NCI-H510A (cell line): ENCODE results near the gene MTMR12.

ENCODE experiments used
- DNase-seq: peaks from one replicate; lab custom pipeline; 2025; lab: John Stamatoyannopoulos, UW

MTMR12 gene

DNA sequence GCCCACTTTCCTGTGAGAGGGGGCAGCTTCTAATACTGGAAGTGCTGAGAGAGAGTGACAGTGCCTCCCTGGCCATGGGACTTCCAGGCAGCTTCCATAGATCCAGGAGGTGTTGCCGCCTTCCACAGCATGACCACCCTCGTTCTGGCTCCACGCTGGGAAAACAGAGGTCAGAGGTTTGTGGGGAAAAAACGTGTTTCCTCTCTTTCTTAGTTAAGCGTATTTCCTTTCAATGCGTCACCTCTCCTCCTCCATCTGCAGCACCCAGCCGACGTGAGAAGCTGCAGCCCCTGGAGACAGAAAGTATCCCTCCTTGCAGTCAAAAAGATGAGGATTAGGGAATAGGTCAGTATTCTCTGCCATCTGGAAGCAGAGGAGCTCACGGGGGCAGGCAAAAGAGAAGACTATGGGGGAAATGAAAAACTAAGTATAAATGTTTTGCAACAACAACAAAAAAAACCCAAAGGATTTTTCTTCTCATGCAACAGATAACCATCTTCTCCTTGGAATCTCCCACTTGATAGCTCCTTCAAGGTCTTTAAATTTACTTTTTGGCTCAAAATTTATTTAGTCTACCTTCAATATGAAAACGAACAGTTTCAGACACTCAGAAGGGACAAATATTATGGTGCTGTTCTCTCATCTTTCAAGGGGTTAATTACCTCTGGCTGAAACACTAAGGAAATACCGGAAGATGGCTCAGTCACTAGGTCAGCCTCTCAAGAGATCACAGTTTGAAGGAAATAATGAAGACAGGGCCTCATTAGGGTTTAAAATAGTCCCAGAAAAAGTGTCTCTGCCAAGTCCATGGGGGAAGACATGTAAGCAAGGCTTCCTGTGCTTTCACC lies 38.0 kb downstream of the MTMR12 start:
- no peak for DNase-seq

GRCh38 chr5:32273821-32274220 lies 38.9 kb downstream of the MTMR12 start:
- DNase-seq = no peak

DNA sequence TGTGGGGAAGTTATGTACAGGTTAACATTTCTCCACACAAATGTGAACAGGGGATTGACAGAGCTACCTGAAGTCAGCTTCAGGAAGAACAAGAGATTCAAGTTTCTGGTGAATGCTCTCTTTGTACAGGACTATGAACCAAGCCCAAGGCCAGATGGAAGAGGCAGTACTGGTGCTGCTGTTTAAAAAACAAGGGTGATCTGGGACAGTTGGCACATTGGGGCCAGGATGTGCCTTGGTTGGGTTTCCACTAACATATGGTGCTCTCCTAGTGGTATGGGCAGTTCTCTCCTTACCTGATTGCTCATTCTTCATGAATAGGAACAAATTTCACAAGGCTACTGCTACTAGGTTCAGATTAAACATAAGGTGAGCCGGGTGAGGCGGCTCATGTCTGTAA lies 40.0 kb downstream of the MTMR12 start:
- DNase-seq = no peak

- no peak for DNase-seq
These were observed 41.8 kb downstream of the MTMR12 start for GRCh38 chr5:32270946-32271345.

DNA sequence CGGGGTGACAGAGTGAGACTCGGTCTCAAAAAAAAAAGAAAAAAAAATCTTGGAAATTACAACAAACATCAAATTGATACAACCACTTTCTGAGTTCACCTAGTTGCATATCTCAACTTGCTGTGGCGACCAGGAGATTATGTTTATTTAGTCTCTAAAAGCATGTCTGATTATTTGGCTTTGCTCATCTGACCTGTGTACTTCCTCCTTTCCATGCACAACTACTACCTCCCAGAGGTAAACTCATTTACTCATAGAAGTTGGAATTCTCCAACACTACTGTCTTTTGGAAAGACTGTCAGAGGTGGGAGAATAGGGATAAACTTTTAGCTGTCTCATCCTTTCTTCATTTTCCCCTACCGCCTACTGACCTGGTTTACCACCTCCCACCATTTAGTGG lies 42.6 kb downstream of the MTMR12 start:
- DNase-seq = no peak

DNA sequence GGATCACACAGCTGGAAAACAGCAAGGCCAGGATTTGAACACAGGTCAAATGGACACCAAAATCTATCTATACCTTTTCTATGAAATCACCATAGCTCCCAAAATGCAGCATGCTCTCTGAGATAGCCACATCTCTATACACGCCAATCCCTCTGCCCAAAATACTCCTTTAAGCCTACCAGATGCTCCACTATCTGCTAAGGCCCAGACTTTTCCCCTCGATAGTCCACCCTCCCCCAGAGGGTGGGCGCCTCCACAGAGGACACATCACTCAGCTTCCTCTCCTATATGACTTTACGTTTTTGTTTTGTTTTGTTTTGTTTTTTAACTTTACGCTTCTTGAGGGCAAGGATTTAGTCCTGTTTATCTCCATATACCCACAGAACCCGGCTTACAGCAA lies 46.8 kb downstream of the MTMR12 start:
- DNase-seq = no peak

DNA sequence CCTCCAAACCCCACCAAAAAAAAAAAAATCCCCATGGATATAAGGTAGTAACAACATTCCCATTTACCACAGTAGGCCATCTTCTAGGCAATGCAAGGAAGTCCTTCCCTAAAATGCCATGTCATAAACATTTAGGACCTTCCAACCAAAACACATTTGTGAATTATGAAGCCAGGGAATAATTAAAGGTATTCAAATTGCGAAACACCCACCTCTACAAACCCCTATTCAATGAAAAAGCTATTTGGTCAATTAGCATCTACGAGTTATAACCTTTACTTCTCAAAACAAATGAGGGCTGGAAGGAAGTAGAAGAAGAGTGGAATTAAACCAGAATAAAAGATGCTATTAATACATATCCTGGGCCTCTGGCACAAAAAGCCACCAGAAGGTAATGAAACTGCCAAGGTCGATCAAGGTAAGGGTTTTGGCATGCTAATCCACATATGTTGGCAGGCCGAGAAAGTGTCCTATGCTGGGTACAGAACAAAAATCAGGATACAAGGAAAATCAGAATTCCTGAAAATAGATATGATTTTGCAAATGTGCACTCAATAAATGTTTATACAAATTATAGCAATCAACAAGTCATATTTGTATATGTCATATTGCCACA lies 47.7 kb downstream of the MTMR12 start:
- DNase-seq = no peak

GRCh38 chr5:32263684-32264083 lies 49.1 kb downstream of the MTMR12 start:
- no peak for DNase-seq

DNA sequence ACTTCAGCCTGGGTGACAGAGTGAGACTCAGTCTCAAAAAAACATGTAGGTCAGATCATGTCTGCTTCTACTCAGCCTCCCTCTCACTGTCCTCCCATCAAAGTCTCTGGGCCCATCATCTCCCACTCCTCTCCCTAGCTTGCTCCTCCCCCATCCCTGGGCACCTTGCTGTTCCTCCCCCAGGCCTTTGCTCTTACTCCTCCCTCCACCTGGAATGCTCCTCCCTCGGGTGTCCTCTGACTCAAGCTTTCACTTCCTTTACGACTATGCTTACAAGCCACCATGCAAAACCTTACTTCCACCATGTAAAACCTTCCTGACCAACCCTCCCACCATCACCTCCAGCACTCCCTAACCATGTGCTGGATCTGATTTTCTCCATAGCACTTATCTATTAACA lies 51.5 kb downstream of the MTMR12 start:
- DNase-seq = no peak

GRCh38 chr5:32259033-32259432 lies 53.7 kb downstream of the MTMR12 start:
- DNase-seq = no peak

GRCh38 chr5:32258424-32258823 lies 54.3 kb downstream of the MTMR12 start:
- DNase-seq = no peak

GRCh38 chr5:32255540-32255900 lies 57.2 kb downstream of the MTMR12 start:
- no peak for DNase-seq

GRCh38 chr5:32254881-32255539 lies 57.7 kb downstream of the MTMR12 start:
- no peak for DNase-seq

GRCh38 chr5:32251871-32252458 lies 60.8 kb downstream of the MTMR12 start:
- DNase-seq = no peak

DNA sequence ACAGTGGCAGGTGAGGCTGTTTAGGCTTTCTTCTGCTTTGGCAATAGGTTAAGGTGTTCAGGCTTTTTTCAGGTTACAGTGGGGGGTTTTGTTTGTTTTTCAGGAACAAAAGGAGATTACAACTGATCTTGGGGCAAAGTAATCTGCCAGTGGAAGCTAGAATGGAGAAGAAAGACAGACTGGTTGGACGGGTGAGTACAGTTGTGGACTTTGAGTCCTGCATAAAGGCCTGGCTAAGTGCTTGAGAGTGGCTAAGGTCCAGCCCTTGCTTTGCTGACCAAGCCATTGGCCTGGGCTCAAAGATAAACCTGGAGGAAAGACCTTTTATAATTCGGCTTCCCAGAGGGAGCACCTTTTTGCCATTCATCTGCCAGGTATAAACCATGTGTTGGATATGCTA lies 63.1 kb downstream of the MTMR12 start:
- no peak for DNase-seq

DNA sequence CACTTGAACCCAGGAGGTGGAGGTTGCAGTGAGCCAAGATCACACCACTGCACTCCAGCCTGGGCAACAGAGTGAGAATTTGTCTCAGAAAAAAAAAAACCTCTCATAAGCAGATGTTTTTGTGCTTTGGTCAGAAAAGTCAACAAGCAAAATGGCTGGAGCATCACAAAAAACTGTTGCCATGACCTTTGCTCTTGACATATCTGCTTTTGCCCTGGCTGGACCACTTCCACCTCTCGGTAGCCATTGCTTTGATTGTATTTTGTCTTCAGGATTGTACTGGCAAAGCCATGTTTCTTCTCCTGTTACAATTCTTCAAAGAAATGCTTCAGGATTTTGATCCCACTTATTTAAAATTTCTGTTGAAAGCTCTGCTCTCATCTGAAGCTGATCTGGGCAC lies 67.0 kb downstream of the MTMR12 start:
- no peak for DNase-seq

GRCh38 chr5:32244017-32244416 lies 68.7 kb downstream of the MTMR12 start:
- no peak for DNase-seq

DNA sequence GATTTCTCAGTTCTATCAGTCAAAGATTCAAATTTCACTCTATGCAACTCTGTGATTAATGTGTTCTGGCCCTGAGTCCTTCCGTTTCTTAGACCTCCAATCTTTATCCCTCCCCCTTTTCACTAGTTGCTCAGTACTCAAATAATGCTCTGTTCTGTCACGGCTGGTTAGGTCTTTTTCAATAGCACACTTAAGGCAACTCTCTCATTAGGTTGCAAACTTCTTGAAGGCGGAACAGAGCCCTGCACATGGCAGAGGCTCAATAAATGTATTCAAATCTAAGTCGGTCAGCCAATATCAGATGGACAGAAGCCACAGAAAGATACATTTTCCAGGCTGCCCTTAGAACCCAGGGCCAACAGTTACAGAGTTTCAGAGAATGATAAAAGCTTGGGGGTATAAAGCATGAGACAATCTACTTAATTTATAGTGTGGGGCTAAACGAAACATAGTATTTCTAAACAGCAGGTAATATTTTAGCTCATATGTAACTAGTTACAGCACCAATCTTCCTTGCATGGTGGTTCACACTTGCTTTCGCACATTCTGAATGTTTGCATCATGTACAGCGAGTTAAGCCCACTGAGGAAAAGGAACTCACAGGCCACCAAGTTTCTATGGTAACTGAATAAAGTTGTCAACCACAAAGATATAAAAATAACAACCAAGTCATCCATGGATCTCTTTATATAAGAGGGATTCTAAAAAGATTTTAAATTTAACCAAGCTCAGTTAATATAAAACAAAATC lies 71.5 kb downstream of the MTMR12 start:
- DNase-seq = no peak

GRCh38 chr5:32239385-32239784 lies 73.4 kb downstream of the MTMR12 start:
- no peak for DNase-seq

DNA sequence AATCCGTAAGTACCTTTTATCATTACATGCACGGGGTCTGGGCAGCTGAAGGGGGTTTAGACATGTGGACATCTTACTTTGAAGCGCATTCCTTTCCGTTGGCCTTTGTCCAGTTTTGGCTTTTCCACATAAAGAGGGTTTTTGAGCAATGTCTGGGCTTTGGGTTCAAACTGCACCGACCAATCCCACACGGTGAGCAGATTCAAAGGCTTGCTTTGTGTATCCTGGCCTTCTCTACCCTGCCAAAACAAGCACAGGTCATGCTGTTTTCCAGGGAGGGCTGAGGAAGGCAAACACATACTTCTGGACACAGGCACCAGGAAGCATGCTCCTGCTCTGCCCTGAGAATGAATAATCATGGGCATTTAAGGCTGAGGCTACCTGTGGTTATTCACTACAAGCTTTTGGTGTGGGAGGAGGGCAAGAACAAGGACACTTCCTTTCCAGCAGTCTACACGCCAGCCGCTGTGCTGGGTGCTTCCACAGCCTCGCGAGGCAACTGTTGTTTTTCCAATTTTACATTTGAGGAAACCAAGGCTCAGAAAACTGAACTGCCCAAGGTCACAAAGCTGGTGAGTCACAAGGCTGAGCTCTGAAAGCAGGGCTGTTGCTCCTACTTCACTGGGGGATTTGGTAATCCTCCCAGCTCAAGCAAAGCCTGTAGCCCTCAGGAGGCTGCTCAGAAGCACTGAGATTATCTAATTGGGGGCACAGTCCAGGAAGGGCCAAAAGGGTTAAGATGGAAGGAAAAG lies 78.9 kb downstream of the MTMR12 start:
- DNase-seq = no peak

DNA sequence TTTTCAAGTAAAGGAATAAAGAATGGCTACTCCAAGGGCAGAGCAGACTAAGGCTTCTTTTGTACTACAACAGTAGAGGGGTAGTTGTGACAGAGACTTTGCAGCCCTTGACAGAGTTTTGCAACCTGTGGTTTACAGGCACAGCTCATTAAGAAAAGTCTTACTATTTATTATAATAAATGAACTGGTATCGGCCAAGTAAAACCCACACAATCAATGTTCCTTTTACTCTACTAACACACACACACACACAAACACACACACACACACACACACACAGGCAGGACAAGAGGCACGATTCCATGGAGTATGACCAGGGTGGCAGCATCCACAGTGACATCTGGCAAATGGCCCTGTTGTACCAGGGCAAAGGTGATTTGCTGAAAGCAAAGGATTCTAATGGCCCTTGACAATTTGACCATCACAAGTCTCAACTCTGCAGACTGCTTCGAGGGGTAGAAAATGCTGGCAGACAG lies 79.5 kb downstream of the MTMR12 start:
- DNase-seq = no peak
